Astrocyte (in vitro differentiated cells and primary cell): Measurements from ENCODE around the gene PDX1.

Experiments
- CTCF ChIP-seq: IDR thresholded peaks from 2 replicates; pipeline ENCODE4 v1.5.1; 2011; ENCODE audit warnings: low read depth, mild to moderate bottlenecking, inconsistent platforms, low read length, moderate library complexity; ENCODE audit not compliant: insufficient read depth
- EZH2 ChIP-seq: IDR thresholded peaks from 2 replicates; pipeline ENCODE4 v1.6.1; 2012; ENCODE audit warnings: mild to moderate bottlenecking, low read length, inconsistent platforms; ENCODE audit not compliant: insufficient read depth

- TF ChIP-seq CTCF (no peak), EZH2 (no peak)
Measured at GRCh38 chr13:27918918-27919658, 712 bp upstream of the PDX1 start.
